GM18868 (cell line): ENCODE measurements around the gene KLHL29.

Experiments used
- ATAC-seq: cut with Tn5 transposase; IDR thresholded peaks from one replicate; pipeline ENCODE4 v1.9.1; 2021; ENCODE audit warnings: mild to moderate bottlenecking, moderate library complexity; ENCODE audit not compliant: unreplicated experiment

KLHL29 gene

DNA sequence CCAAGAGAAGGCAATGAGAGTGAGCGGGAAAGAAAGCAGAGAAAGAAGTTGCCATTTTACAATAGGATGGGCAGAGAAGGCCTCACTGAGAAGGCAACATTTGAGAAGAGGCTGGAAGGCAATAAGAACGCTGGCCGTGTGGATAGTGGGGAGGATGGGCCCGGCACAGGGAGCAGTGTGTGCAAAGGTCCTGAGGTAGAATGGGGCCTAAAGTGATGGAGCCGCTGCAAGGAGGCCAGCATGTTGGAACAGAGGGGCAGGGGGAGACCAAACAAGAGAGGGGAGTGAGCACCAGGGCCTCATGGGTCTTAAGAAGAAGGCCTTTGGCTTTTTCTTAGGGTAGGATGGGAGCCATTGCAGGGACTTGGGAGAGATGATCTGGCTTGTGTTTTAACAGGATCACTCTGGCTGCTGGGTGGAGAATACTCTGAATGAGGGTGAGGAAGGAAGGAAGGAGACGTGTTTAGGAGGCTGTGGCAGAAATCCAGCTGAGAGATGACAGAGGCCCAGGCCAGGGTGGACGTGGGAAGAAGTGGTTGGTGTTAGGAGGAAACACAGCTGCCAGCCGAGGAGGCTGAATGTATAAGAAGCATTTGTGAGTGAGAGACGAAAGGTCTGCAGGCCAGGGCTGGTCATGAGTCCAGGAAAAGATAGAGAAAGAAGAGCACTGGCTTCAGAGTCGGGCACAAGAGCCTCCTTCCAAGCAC is 159.8 kb downstream of the KLHL29 start:
- no peak for ATAC-seq

DNA sequence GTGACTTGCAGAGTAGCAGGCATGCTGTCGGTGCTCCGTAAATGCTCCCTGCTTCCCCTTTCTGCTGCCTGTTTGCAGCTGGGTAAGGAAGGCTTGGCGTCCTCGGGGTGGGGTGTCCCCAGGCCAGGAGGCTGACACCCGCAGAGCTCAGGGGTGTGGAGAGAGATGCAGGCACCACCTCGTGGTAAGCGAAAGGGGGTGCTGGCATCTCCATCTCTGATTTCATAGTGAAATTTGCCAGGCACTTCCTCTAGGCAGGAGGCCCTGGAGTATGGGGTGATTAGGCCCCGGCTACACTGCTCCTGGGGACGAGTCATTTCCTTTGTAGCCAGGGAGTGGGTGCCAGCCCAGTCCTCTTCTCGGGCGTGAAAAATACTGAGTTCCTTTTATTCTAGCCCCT is 160.4 kb downstream of the KLHL29 start:
- no peak for ATAC-seq

GRCh38 chr2:23545811-23546210 is 160.8 kb downstream of the KLHL29 start:
- ATAC-seq: no peak

GRCh38 chr2:23546913-23547312 is 161.9 kb downstream of the KLHL29 start:
- no peak for ATAC-seq

DNA sequence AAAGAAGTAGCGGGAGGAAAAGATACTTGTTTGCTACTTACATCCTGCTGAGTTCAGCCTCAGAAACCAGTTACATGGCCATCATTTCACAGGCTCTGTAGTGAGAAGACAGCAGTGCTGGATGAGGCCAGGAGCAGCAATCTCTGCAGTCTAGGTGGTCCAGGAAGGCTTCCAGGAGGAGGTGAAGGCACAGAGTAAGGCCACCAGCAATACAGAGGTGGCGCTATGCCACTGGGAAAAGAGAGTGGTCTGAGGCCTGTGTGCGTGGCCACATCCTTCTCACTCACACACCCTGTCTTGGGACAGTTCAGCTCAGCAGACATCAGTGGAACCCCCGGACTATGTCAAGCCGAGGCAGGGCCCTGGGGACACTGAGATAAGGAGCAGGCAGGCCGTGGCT is 162.7 kb downstream of the KLHL29 start:
- no peak for ATAC-seq

GRCh38 chr2:23548143-23548769 is 163.3 kb downstream of the KLHL29 start:
- ATAC-seq: no peak

- no peak for ATAC-seq
Observed at GRCh38 chr2:23549051-23549450, 164.1 kb downstream of the KLHL29 start.

GRCh38 chr2:23549821-23550530 is 165.0 kb downstream of the KLHL29 start:
- ATAC-seq: no peak

GRCh38 chr2:23550553-23550952 is 165.6 kb downstream of the KLHL29 start:
- no peak for ATAC-seq

GRCh38 chr2:23551875-23552274 is 166.9 kb downstream of the KLHL29 start:
- ATAC-seq: peak; percentile 59

GRCh38 chr2:23553561-23553960 is 168.6 kb downstream of the KLHL29 start:
- ATAC-seq: no peak

DNA sequence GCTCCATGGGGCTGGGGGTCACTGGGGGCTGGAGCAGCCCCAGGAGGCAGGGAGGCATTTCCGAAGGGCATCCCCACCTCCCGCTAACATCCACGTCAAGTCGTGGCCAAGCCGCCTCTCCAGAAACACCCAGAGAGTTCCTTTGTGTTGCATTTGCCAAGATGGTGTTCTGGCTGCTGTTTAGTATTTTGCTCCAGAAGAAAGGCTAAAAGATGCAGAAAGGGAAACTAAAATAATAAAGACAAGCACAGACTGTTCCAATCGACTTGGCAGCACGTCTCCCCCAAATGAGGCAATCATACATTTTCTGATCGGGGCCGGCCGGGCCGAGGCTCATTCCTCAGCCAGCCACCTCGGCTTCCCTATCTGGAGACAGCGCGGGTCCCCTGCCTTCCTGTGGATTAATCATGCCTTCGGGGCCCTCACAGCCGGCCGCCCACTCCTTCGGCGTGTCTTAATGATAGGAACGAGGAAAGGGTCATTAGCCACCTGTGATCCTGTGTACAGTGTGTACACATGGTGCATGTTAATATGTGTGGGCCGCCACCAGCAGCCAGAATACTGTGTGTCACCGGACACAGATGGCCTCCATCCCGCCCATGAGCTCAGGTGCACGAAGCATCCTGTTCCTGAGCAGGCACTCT is 169.2 kb downstream of the KLHL29 start:
- no peak for ATAC-seq

- no peak for ATAC-seq
Observed at GRCh38 chr2:23555944-23556343, 171.0 kb downstream of the KLHL29 start.

GRCh38 chr2:23556929-23557328 is 171.9 kb downstream of the KLHL29 start:
- ATAC-seq: no peak

- ATAC-seq: no peak
Observed at GRCh38 chr2:23557455-23557854, 172.5 kb downstream of the KLHL29 start.

DNA sequence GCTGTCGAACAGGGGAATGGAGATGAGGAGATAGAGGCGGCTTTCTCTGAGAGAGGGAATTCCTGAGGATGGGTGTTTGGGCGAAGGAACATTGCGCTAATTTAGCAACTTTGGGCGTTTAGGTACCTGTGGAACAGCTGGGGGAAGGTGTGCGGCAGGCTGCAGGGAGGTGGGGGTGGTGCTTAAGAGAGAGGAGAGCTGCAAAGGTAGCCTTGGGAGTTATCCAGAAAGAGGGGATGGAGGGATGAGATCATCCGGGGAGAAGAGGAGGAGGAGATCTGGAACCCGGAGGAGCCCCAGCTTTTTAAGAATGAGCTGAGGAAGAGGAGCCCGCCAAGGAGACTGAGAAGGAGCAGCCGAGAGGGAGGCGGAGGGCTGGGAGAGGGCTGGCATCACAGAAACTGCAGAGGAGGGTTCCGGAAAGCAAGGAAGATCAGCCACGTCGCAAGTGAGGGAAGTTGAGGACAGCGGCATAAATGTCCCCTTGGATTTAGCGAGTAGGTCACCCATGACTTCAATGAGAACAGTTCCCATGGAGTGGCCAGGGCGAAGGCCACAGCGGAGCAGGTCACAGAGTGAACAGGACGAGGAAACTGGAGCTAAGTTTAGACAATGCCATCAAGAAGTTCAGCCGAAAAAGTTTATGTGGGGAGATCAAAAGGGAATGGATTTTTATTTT is 174.7 kb downstream of the KLHL29 start:
- no peak for ATAC-seq

- ATAC-seq: no peak
Observed at GRCh38 chr2:23561088-23561487, 176.1 kb downstream of the KLHL29 start.

- ATAC-seq: no peak
Observed at GRCh38 chr2:23561544-23561943, 176.6 kb downstream of the KLHL29 start.

- ATAC-seq: no peak
Observed at GRCh38 chr2:23562143-23562542, 177.2 kb downstream of the KLHL29 start.

- no peak for ATAC-seq
Observed at GRCh38 chr2:23563151-23563550, 178.2 kb downstream of the KLHL29 start.
